Measurements from ENCODE around the gene BSN.

- TF ChIP-seq TAF1 (IDR thresholded peaks at IDR 0.05; ENCODE audit: low read depth) (no peak), MAX (IDR thresholded peaks at IDR 0.05) (no peak), ZBTB7A (IDR thresholded peaks at IDR 0.05; ENCODE audit: low read depth) (no peak), CEBPB (IDR thresholded peaks at IDR 0.05) (no peak), FOXM1 (IDR thresholded peaks at IDR 0.05; ENCODE audit: borderline replicate concordance, low read depth) (no peak), TCF12 (IDR thresholded peaks at IDR 0.05; ENCODE audit: low read depth) (no peak), NFIC (IDR thresholded peaks at IDR 0.05) (no peak), EGR1 (IDR thresholded peaks at IDR 0.05) (no peak), EP300 (IDR thresholded peaks at IDR 0.05; ENCODE audit: borderline replicate concordance) (no peak)
Observed at GRCh38 chr3:49606427-49606826, 52.1 kb downstream of the BSN start.
